GM23248 (cell line): ENCODE measurements around the gene MRTFB.

Experiments
- EZH2 ChIP-seq: fragments of 200-600 bp; sonication (generic); IDR thresholded peaks from 2 replicates; pipeline ENCODE4 v1.6.1; 2018; ENCODE audit warnings: antibody characterized with exemption, mild to moderate bottlenecking; ENCODE audit not compliant: insufficient read depth, poor library complexity, severe bottlenecking
- EZH2phosphoT487 ChIP-seq: fragments of 200-600 bp; sonication (generic); IDR thresholded peaks from 2 replicates; pipeline ENCODE4 v1.6.1; 2018; ENCODE audit warnings: antibody characterized with exemption, moderate library complexity, mild to moderate bottlenecking, low read depth; ENCODE audit not compliant: insufficient read depth

DNA sequence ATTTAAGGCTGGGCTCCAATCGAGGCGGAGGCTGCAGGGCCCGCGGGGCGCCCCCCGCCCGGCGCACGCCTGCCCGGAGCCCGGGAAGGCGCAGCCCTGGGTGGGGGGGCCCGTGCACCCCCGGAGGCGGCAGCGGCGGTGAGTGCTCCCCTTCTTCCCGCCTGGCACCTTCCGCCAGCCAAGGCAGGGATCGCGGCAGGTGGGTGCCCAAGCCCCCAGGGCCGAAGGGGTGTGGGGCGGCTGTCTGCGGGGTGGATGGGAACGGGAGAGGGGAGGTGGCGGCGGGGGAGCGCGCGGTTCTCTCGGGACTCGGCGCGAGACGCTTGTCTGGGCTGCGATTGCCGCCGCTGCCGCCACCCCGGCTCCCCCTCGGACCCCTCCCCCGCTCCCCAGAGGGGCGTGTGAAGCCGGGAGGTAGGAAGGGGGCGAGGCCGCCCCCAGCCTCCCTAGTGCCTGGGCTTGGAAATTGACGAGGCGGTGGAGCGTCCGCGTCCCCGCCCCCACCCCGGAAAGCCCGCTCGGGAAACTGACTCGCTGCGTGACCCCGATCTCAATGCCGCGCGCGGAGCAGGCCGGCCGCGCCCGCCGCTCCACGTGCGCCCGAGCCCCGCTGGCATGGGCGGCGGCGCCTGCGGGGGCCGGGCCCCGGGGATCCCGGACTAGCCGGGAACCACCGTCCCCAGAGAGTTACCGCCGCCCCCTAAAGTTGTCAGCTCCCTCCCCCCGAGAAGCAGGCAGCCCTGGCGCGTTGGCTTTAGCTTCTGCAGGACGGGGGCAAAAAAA, 231.5 kb downstream of the MRTFB start:
- TF ChIP-seq EZH2phosphoT487 = no peak
- no peak for TF ChIP-seq EZH2
